Calu3 (cell line): ENCODE data around the gene LRRC1. TPM values are rescaled to one million over a fixed set of nuclear protein-coding genes. Genes with fewer than 3 reads are reported as not detected.

Experiments
- BruUV-seq: library from RNA; stranded (reverse); fragments of 400-500 nt; replicated peaks from 2 replicates; lab custom pipeline; 2021; lab: Mats Ljungman, UMichigan
- CTCF ChIA-PET: fragments of 300-600 bp; sonication (Branson Sonifier 250); formaldehyde crosslinking; loops from one replicate; lab custom pipeline; 2022; ENCODE audit warnings: antibody characterized with exemption; lab: Charles Lee
- DNase-seq: peaks from one replicate; pipeline ENCODE4 v3.0.0; 2022
- H3K27ac Mint-ChIP-seq: one replicate; pipeline ENCODE4 v1.8.0; 2022; ENCODE audit warnings: mixed read lengths; ENCODE audit not compliant: unreplicated experiment
- H3K27me3 Mint-ChIP-seq: one replicate; pipeline ENCODE4 v1.8.0; 2022; ENCODE audit warnings: mixed read lengths; ENCODE audit not compliant: unreplicated experiment
- H3K36me3 Mint-ChIP-seq: one replicate; pipeline ENCODE4 v1.8.0; 2022; ENCODE audit warnings: mild to moderate bottlenecking, moderate library complexity, mixed read lengths; ENCODE audit not compliant: insufficient read depth, unreplicated experiment
- H3K4me1 Mint-ChIP-seq: one replicate; pipeline ENCODE4 v1.8.0; 2022; ENCODE audit warnings: mild to moderate bottlenecking, low read depth, mixed read lengths; ENCODE audit not compliant: unreplicated experiment
- H3K4me3 Mint-ChIP-seq: one replicate; pipeline ENCODE4 v1.8.0; 2022; ENCODE audit warnings: mild to moderate bottlenecking, low read depth, moderate library complexity, mixed read lengths; ENCODE audit not compliant: unreplicated experiment
- H3K9me3 Mint-ChIP-seq: one replicate; pipeline ENCODE4 v1.8.0; 2022; ENCODE audit warnings: low read depth, mixed read lengths; ENCODE audit not compliant: unreplicated experiment
- CTCF ChIP-seq: fragments of 200-600 bp; IDR thresholded peaks from one replicate; pipeline ENCODE4 v1.8.0; 2022; ENCODE audit warnings: antibody characterized with exemption; ENCODE audit not compliant: unreplicated experiment
- intact Hi-C: fragments of 100-400 bp; cut with micrococcal nuclease; formaldehyde crosslinking; loops from one replicate; pipeline ENCODE4 v1.10.0; 2022; ENCODE audit not compliant: unreplicated experiment
- total RNA-seq: library from RNA; stranded (reverse); gene quantifications from 2 replicates; pipeline ENCODE4 v1.2.3, GENCODE V29; 2022

Gene LRRC1
- total RNA-seq, 1 experiment from 2014 or later, result 26.6 TPM

- no peaks in the 10 kb centered on the region for H3K27me3 Mint-ChIP-seq
- BruUV-seq, result no TSS peak
- H3K9me3 Mint-ChIP-seq, result no peaks in the 10 kb centered on the region
- CTCF ChIA-PET, result no interaction called here
- H3K36me3 Mint-ChIP-seq, result peaks cover 27% of the 10 kb centered on the region
- DNase-seq, result no peak
- intact Hi-C loops, result loop anchor here (10.0 kb wide), 1 partner anchor 129 kb away; the partner anchor contains the start of gene LRRC1
- H3K4me3 Mint-ChIP-seq, result no peak overlapping the region
- peaks cover 29% of the 10 kb centered on the region for H3K4me1 Mint-ChIP-seq
- no peak for TF ChIP-seq CTCF
- no peak overlapping the region for H3K27ac Mint-ChIP-seq
These were observed 129.5 kb downstream of the LRRC1 start for GRCh38 chr6:53924277-53924676.

DNA sequence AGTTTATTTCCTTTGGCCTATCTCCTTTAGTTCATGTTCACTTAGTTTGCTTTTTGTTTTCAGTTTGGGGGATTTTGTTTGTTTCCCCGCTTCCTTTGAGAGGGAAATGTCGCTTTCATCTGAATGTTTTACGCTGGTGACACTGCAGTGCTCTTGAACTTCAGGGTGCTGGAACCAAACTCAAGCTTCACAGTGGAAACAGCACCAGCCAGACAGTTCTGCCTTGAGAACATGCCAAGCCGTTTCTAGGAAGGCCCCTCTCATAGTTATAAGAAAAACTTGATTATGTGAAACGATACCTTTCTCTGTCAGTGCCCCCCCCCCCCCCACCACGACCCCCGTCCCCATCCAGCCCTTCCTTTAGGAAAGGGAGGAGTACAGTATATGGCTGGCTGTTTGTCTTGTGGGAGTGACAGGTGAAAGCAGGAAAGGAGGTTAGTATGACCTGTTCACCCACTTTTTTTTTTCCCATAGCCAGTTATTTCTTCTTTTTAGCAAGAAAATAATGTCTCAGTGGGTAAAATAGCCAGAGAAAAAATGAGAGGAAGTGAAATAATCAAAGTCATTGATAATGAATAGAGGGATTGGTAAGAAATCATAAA is 130.1 kb downstream of the LRRC1 start:
- BruUV-seq, result no TSS peak
- CTCF ChIA-PET, result no interaction called here
- Mint-ChIP-seq H3K4me1 (peaks cover 36% of the 10 kb centered on the region), H3K9me3 (no peaks in the 10 kb centered on the region), H3K27ac (no peak overlapping the region), H3K27me3 (no peaks in the 10 kb centered on the region), H3K4me3 (no peak overlapping the region), H3K36me3 (peaks cover 27% of the 10 kb centered on the region)
- no peak for TF ChIP-seq CTCF
- intact Hi-C loops, result loop anchor here (5.0 to 10.0 kb wide), 4 partner anchors 68 to 183 kb away; partner anchors contain the start of gene LRRC1
- DNase-seq, result no peak

DNA sequence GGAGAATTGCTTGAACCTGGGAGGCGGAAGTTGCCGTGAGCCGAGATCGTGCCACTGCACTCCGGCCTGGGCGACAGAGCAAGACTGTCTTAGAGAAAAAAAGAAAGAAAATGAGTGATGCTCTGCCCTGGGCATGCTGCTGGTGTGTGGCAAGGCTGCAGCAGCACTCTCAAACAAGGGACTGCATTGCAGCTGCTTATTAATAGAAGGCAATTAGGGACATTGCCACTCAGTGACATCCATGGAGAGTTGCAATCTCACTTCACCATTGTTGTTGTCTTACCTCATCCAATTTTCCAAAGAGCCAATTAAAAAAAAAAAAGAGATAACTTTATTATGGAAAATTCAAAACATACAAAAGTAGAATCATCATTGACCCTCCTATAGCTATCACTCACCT is 131.1 kb downstream of the LRRC1 start:
- Mint-ChIP-seq H3K36me3 (peaks cover 27% of the 10 kb centered on the region), H3K9me3 (no peaks in the 10 kb centered on the region), H3K4me3 (no peak overlapping the region), H3K27me3 (no peaks in the 10 kb centered on the region), H3K27ac (no peak overlapping the region), H3K4me1 (peaks cover 42% of the 10 kb centered on the region)
- no TSS peak for BruUV-seq
- CTCF ChIA-PET, result no interaction called here
- TF ChIP-seq CTCF, result no peak
- no peak for DNase-seq
- intact Hi-C loops, result loop anchor here (5.0 to 10.0 kb wide), 4 partner anchors 69 to 184 kb away; partner anchors contain the start of gene LRRC1

DNA sequence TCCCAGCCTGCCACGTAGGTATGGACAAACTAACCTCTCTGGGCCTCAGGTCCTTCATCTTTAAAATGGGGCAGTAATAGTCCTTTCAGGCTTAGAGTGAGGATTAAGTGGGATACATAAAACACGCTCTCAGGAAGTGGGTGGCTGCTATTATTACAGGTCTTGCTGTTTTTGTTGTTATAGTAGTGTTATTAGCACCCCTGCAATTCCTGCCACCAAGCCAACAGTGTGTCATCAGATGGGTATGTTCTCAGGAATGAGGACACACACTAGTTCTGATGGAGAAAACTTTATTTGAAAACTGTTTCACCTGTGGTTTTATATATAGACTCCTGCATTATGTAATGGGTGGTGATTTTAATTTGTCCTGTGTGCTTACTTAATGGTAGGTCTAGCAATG is 131.7 kb downstream of the LRRC1 start:
- Mint-ChIP-seq H3K9me3 (no peaks in the 10 kb centered on the region), H3K36me3 (peaks cover 22% of the 10 kb centered on the region), H3K4me1 (peaks cover 42% of the 10 kb centered on the region), H3K4me3 (no peak overlapping the region), H3K27me3 (no peaks in the 10 kb centered on the region), H3K27ac (peak overlapping the region; percentile 96)
- intact Hi-C loops, result loop anchor here (5.0 to 10.0 kb wide), 4 partner anchors 69 to 184 kb away; partner anchors contain the start of gene LRRC1
- TF ChIP-seq CTCF, result no peak
- no peak for DNase-seq
- CTCF ChIA-PET, result no interaction called here
- BruUV-seq, result no TSS peak
